Thyroid gland (tissue), 4 donors: ENCODE measurements around the gene TEKT3.

Experiments
- CTCF ChIP-seq, 6 experiments: fragments of 200-600 bp in 3 of 6; fragments of 450-650 bp in 3 of 6; sonication (generic) in 3 of 6; IDR thresholded peaks; one replicate each; pipeline ENCODE4 v1.5.1; 2016 to 2019; ENCODE audit warnings: antibody characterized with exemption in 6 of 6, mild to moderate bottlenecking in 2 of 6, inconsistent platforms in 1 of 6, moderate library complexity in 1 of 6
- POLR2A ChIP-seq, 2 donors: fragments of 450-650 bp; IDR thresholded peaks; one replicate each; pipeline ENCODE4 v1.6.1; 2017; ENCODE audit warnings: antibody characterized with exemption in 2 of 2, mild to moderate bottlenecking in 2 of 2, moderate library complexity in 1 of 2

- TF ChIP-seq CTCF (IDR thresholded peaks at IDR 0.05) (no peak), POLR2A (IDR thresholded peaks at IDR 0.05) (no peak)
Observed at GRCh38 chr17:15267996-15268395, 73.4 kb downstream of the TEKT3 start.
